GM10266 (cell line): ENCODE measurements around the gene BAIAP2L2.
"Not testable (repeated sequence)": the region's sequence is repeated elsewhere in the genome, so short reads cannot be mapped to it uniquely, and the experiment has no call there.

Source experiments
- DNase-seq: peaks from one replicate; pipeline ENCODE4 v3.0.0; 2012; ENCODE audit errors: extremely low spot score
- CTCF ChIP-seq: IDR thresholded peaks from 2 replicates; pipeline ENCODE4 v1.5.1; 2012; ENCODE audit warnings: mild to moderate bottlenecking, low read depth; ENCODE audit not compliant: control insufficient read depth, insufficient read depth; ENCODE audit errors: missing control alignments

BAIAP2L2 gene

GRCh38 chr22:38110008-38110862 lies at the start of gene BAIAP2L2:
BAIAP2L2 (minus strand) TSS chr22:38110684; CDS start chr22:38110525, 159 bp downstream.
- no peak for DNase-seq
- TF ChIP-seq CTCF: no peak

- no peak for TF ChIP-seq CTCF
- DNase-seq: no peak
Observed at GRCh38 chr22:38155703-38156102, 45.2 kb upstream of the BAIAP2L2 start.

- not testable (repeated sequence) for DNase-seq
Observed at GRCh38 chr22:38154563-38154915, 44.1 kb upstream of the BAIAP2L2 start.

- TF ChIP-seq CTCF: no peak
- no peak for DNase-seq
Observed at GRCh38 chr22:38153821-38154562, 43.5 kb upstream of the BAIAP2L2 start.

- TF ChIP-seq CTCF: no peak
- DNase-seq: no peak
Observed at GRCh38 chr22:38151126-38151500, 40.6 kb upstream of the BAIAP2L2 start.

- DNase-seq: no peak
- TF ChIP-seq CTCF: no peak
Observed at GRCh38 chr22:38148245-38148644, 37.8 kb upstream of the BAIAP2L2 start.

- not testable (repeated sequence) for DNase-seq
Observed at GRCh38 chr22:38146166-38146565, 35.7 kb upstream of the BAIAP2L2 start.

- DNase-seq: no peak
- TF ChIP-seq CTCF: no peak
Observed at GRCh38 chr22:38144025-38144405, 33.5 kb upstream of the BAIAP2L2 start.
